Activated T-helper 1 cell treated with anti-CD3 and anti-CD28 coated beads, Interleukin-12 subunit alpha, Interleukin-12 subunit beta, Interleukin-2, Interleukin-4 antibody, amounts not matched to agents 30 ng/mL and 10 ng/mL and 1 ng/mL, durations not matched to agents 14 hours and 24 hours and 36 hours (primary cell): ENCODE results near the gene ATP6V0E1. TPM values are rescaled to one million over a fixed set of nuclear protein-coding genes. Genes with fewer than 3 reads are reported as not detected.
"Not testable (repeated sequence)": the region's sequence is repeated elsewhere in the genome, so short reads cannot be mapped to it uniquely, and the experiment has no call there.

Experiments used
- DNase-seq: peaks from one replicate; pipeline ENCODE4 v3.0.0; 2021; ENCODE audit warnings: low spot score
- H3K27ac Mint-ChIP-seq: one replicate; pipeline ENCODE4 v1.8.0; 2021; ENCODE audit warnings: mild to moderate bottlenecking, mixed read lengths
- H3K27me3 Mint-ChIP-seq: one replicate; pipeline ENCODE4 v1.8.0; 2022; ENCODE audit warnings: mild to moderate bottlenecking, moderate library complexity, mixed read lengths; ENCODE audit not compliant: insufficient read depth
- H3K36me3 Mint-ChIP-seq: one replicate; pipeline ENCODE4 v1.8.0; 2021; ENCODE audit warnings: low read depth, mixed read lengths
- H3K4me1 Mint-ChIP-seq: one replicate; pipeline ENCODE4 v1.8.0; 2021; ENCODE audit warnings: low read depth, mixed read lengths
- H3K4me3 Mint-ChIP-seq: one replicate; pipeline ENCODE4 v1.8.0; 2021; ENCODE audit warnings: mild to moderate bottlenecking, moderate library complexity, mixed read lengths
- H3K9me3 Mint-ChIP-seq: one replicate; pipeline ENCODE4 v1.8.0; 2021; ENCODE audit warnings: mixed read lengths
- intact Hi-C: fragments of 100-400 bp; cut with micrococcal nuclease; formaldehyde crosslinking; loops from one replicate; pipeline ENCODE4 v1.15.1; 2024
- total RNA-seq: library from RNA; stranded (reverse); gene quantifications from 2 replicates; pipeline ENCODE4 v1.2.3, GENCODE V29; 2022

Gene ATP6V0E1
- total RNA-seq, 1 donor from 2014 or later: 149 TPM

DNA sequence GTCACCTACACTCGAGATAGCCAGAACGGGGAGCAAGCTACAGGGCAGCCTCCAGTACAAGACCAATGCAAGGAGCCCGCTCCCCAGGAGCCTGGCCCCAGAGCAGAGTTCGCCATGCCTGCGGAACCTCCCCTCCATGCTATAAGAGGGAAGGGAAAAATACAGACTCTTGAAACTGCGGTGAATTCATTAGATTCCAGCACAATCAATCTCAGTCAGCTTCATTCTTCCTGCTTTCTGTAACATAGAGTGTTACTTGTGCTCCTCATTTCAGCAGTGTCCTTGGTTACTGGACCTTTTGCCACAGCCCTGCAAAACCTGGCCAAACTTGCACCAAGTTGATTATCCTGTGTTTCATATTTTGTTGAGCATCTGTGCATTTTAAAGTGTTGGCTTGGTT, 50.4 kb downstream of the ATP6V0E1 start:
- no peak for DNase-seq
- no peaks in the 10 kb centered on the region for H3K9me3 Mint-ChIP-seq
- peaks cover 24% of the 10 kb centered on the region for H3K36me3 Mint-ChIP-seq
- H3K4me3 Mint-ChIP-seq: no peak overlapping the region
- no peak overlapping the region for H3K27ac Mint-ChIP-seq
- no peaks in the 10 kb centered on the region for H3K27me3 Mint-ChIP-seq
- intact Hi-C loops: no loop called here
- H3K4me1 Mint-ChIP-seq: peaks cover 44% of the 10 kb centered on the region

DNA sequence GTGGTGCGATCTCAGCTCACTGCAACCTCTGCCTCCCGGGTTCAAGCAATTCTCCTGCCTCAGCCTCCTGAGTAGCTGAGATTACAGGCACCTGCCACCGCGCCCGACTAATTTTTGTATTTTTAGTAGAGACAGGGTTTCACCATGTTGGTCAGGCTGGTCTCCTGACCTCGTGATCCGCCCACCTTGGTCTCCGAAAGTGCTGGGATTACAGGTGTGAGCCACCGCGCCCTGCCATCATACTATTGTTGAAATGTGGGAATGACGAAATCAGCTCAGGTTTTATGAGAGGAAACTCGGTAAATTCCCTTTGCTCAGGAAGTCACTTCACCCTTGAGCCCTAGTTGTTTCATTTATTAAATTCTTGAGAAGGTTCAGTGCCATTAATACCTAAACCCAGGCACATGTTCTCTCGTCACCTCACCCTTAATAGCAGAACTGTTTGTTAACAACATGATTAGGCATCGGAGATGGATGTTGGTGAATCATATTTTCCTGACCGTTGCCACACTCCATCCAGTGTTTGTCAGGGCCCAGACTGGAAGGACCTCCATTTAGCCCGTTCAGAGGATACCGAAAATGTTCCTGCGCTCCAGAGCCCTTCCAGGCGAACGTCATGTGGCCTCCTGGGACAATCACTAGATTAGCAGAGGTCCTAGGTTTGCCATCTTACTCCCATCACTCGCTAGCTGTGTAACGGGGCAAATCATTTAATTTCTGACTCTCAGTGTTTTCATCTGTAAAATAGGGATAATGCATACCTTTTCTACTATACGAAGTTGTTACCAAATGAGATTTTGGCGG, 52.5 kb downstream of the ATP6V0E1 start:
- peaks cover 24% of the 10 kb centered on the region for H3K36me3 Mint-ChIP-seq
- intact Hi-C loops: loop anchor here (1.0 kb wide), 3 partner anchors 19 to 52 kb away; no protein-coding TSS in a partner anchor
- no peak for DNase-seq
- peaks cover 54% of the 10 kb centered on the region for H3K4me1 Mint-ChIP-seq
- no peaks in the 10 kb centered on the region for H3K9me3 Mint-ChIP-seq
- H3K27ac Mint-ChIP-seq: peak overlapping the region; percentile 92
- peak overlapping the region; percentile 77 for H3K4me3 Mint-ChIP-seq
- H3K27me3 Mint-ChIP-seq: no peaks in the 10 kb centered on the region

DNA sequence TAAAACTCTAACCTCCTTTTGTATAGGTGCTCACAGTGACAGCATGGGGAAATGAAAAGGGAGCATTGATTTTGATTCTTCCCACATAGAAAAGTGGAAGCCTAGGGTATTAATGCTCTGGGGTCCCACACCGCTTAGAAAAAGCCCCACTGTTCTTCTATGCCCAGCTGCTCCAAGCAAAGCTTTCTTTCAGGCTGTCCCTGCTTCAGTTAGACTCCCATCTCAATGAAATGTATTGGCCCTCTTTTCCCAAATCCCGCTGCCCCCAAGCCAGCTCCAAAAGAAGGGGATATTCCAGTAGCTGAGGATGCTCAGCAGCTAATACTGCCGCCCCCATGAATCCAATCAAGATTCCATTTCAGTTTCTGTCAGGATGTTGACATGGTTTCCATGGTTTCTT, 55.6 kb downstream of the ATP6V0E1 start:
- peaks cover 20% of the 10 kb centered on the region for H3K36me3 Mint-ChIP-seq
- H3K4me3 Mint-ChIP-seq: no peak overlapping the region
- peaks cover 44% of the 10 kb centered on the region for H3K4me1 Mint-ChIP-seq
- DNase-seq: no peak
- H3K9me3 Mint-ChIP-seq: no peaks in the 10 kb centered on the region
- peak overlapping the region; percentile 16 for H3K27ac Mint-ChIP-seq
- H3K27me3 Mint-ChIP-seq: no peaks in the 10 kb centered on the region
- intact Hi-C loops: no loop called here

DNA sequence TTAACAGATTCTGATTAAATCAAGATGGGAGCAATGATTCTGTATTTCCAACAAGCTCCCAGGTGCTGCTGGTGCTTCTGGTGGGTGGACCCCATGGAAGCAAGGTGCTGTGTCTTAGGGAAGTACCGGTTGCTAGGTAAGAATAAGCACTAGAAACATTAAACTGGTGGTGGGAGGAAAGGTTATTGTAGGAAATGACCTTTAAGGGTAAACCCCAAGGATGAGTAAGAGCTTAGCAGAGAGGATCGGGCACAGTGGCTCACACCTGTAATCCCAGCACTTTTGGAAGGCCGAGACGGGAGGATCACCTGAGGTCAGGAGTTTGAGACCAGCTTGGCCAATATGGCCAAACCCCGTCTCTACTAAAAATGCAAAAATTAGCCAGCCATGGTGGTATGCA, 56.4 kb downstream of the ATP6V0E1 start:
- peak overlapping the region; percentile 16 for H3K27ac Mint-ChIP-seq
- H3K36me3 Mint-ChIP-seq: peaks cover 12% of the 10 kb centered on the region
- intact Hi-C loops: no loop called here
- H3K27me3 Mint-ChIP-seq: no peaks in the 10 kb centered on the region
- H3K4me3 Mint-ChIP-seq: no peak overlapping the region
- H3K9me3 Mint-ChIP-seq: no peaks in the 10 kb centered on the region
- peaks cover 36% of the 10 kb centered on the region for H3K4me1 Mint-ChIP-seq
- no peak for DNase-seq

DNA sequence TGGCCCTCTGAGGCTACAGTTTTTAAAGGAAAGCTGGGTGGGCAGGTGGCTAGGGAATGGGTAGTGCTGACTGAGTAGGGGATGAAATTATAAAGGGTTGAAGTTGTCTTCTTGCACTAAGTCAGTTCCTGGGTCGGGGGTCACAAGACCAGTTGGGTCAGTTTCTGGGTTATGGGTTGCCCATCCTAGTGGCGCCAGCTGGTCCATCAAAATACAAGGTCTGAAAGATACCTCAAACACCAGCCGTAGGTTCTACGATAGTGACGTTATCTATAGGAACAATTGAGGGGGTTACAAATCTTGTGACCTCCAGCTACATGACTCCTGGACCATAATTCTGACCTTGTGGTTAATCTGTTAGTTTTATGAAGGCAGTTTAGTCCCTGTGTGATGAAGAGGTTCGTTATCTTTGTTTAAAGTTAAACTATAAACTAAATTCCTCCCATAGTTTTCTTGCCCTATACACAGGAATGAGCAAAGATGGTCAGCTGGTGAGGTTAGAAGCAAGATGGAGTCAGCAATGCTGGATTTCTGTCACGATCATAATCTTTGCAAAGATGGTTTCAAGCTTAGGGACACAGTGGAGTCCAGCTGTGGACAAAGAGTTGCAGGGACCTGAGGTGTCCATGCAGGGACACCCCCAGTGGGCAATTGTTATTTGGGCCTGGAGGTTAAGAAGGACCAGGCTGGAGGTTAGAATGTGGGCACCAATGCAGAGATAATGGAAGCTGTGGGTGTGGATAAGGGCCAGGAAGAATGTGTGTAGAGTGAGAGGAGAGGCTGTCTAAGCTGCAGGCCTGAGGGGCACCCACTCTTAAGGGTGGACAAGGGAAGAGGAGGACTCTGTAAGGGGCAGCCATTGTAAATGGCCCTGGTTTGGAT, 58.6 kb downstream of the ATP6V0E1 start:
- no peaks in the 10 kb centered on the region for H3K27me3 Mint-ChIP-seq
- H3K27ac Mint-ChIP-seq: no peak overlapping the region
- H3K36me3 Mint-ChIP-seq: peaks cover 3% of the 10 kb centered on the region
- no peaks in the 10 kb centered on the region for H3K9me3 Mint-ChIP-seq
- peaks cover 16% of the 10 kb centered on the region for H3K4me1 Mint-ChIP-seq
- intact Hi-C loops: no loop called here
- no peak for DNase-seq
- no peak overlapping the region for H3K4me3 Mint-ChIP-seq

DNA sequence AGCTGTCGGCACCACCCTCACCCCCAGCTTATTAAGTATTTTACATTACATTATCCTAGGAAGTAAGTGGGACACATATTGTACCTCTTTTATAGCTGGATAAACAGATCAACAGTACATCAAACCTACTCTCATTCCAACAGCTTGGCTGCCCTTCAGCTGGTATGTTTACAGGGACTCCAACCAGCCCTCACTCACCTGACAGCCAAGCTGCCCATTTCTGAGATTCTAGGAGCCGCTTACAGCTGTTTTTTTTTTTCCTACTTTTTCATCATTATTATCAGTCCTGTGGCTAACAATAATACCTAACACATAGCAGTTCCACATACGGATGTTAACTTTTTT, 59.2 kb downstream of the ATP6V0E1 start:
- DNase-seq: no peak

DNA sequence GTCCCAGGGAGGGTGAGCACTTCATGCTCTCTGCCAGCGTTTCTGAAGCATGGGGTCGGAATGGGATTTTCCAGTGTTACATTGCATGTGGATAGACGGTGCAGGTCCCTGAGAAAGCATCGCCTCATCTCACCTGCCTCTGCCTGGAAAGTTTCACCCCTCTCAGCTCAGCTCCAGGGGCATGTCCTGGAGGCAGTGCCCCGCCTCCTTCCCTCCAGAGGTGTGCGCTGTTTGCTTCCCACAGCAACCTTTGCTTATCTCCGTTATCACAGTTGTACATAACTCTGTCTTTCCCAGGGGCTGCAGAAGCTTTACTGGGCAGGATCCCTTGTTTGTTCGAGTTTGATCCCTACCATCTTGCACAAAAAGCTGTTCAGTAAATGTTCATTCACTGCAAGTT, 61.9 kb downstream of the ATP6V0E1 start:
- intact Hi-C loops: no loop called here
- H3K9me3 Mint-ChIP-seq: no peaks in the 10 kb centered on the region
- H3K27me3 Mint-ChIP-seq: no peaks in the 10 kb centered on the region
- no peaks in the 10 kb centered on the region for H3K36me3 Mint-ChIP-seq
- no peak overlapping the region for H3K4me3 Mint-ChIP-seq
- DNase-seq: no peak
- no peak overlapping the region for H3K27ac Mint-ChIP-seq
- H3K4me1 Mint-ChIP-seq: no peaks in the 10 kb centered on the region

More for the DNA sequence above, 59.2 kb downstream of the ATP6V0E1 start:
- Mint-ChIP-seq H3K36me3 (no peaks in the 10 kb centered on the region), H3K9me3 (no peaks in the 10 kb centered on the region), H3K27ac (no peak overlapping the region), H3K4me1 (peaks cover 13% of the 10 kb centered on the region), H3K4me3 (no peak overlapping the region), H3K27me3 (no peaks in the 10 kb centered on the region)
- intact Hi-C loops: no loop called here

DNA sequence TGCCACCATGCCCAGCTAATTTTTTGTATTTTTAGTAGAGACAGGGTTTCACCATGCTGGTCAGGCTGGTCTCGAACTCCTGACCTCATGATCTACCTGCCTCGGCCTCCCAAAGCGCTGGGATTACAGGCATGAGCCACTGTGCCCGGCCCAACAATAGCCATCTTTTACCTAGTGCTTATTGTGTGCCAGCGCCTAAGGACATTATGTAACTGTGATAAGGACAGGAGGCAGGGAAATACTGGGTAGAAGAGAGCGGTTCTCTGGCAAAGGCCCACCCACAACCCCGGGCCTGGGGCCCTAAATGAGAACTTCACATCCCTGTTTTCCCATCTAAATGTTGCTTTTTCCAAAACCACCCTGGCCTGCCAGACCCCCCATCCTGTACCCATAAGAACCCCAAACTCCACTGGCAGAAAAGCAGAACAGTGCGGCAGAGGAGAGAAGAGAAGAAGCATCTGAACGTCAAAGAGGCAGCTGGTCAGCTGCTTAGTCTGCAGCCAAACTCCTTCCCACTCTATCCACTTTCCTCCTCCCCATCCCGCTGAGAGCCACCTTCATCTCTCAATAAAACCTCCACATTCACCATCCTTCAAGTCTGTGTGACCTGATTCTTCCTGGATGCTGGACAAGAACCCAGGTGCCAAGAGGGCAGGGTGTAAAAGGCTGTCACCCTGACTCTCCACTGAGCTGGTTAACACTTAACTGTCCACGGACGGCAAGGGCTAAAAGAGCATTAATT, 63.7 kb downstream of the ATP6V0E1 start:
- H3K4me1 Mint-ChIP-seq, intact Hi-C loops, DNase-seq, H3K9me3 Mint-ChIP-seq, H3K27me3 Mint-ChIP-seq, H3K27ac Mint-ChIP-seq, H3K36me3 Mint-ChIP-seq, H3K4me3 Mint-ChIP-seq: not testable (repeated sequence)

DNA sequence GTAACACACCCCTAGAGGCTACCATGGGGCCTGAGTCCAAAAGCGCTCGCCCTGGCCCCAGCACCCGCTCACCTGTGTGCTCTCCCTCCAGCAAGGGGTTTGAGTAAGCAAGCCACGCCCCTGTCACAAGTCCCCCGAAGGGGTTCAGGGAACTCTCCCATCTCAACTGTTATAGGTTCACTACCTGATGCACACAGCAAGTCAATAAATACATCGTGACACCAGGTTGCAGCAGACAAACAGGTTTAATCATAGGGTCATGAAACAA, 64.2 kb downstream of the ATP6V0E1 start:
- Mint-ChIP-seq H3K9me3 (no peaks in the 10 kb centered on the region), H3K4me3 (no peak overlapping the region), H3K4me1 (no peaks in the 10 kb centered on the region), H3K36me3 (no peaks in the 10 kb centered on the region), H3K27ac (no peak overlapping the region), H3K27me3 (peaks cover 4% of the 10 kb centered on the region)
- DNase-seq: no peak
- intact Hi-C loops: no loop called here

DNA sequence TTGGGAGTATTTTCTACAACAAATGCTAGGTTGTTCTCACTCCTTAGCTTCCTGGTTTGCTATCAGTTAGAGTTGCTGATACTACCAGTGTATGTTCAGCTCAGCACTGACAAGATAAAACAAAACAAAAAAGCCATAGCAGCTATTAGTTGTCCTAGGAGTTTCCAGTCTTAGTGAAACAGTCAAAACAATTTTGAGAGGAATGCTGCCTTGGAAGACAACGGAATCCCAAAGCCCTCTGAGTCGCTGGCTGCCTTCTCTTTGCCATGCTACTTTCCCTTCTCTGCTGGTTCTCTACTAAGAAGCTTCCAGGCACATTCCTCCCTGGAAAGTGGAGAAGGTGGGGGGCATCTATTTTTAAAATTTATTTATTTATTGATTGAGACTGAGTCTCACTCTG, 67.2 kb downstream of the ATP6V0E1 start:
- H3K27me3 Mint-ChIP-seq: peaks cover 5% of the 10 kb centered on the region
- no peaks in the 10 kb centered on the region for H3K36me3 Mint-ChIP-seq
- no peak overlapping the region for H3K27ac Mint-ChIP-seq
- H3K4me1 Mint-ChIP-seq: peaks cover 15% of the 10 kb centered on the region
- no peak for DNase-seq
- H3K4me3 Mint-ChIP-seq: no peak overlapping the region
- H3K9me3 Mint-ChIP-seq: no peaks in the 10 kb centered on the region
- intact Hi-C loops: loop anchor here (10.0 kb wide), 1 partner anchor 876 kb away; no protein-coding TSS in a partner anchor

DNA sequence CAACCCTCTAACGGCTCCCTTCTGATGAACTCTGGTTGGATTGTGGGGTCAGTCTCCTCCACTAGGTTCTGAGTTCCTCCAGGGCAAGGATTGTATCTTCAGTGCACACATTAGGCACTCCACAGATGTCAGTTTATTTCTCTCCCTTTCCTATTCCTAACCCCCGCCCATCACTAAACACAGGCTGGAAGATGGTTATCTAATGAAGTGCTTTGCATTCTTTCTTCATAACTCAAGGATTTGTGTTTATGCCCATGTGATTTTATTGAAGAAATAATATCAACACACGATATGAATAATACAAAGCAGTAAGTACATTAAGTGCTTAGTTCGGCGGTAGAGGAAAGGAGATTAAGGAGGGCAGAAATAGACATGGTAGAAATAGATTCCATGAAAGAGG, 68.2 kb downstream of the ATP6V0E1 start:
- H3K27ac Mint-ChIP-seq: no peak overlapping the region
- peaks cover 17% of the 10 kb centered on the region for H3K4me1 Mint-ChIP-seq
- peaks cover 5% of the 10 kb centered on the region for H3K27me3 Mint-ChIP-seq
- H3K9me3 Mint-ChIP-seq: no peaks in the 10 kb centered on the region
- intact Hi-C loops: loop anchor here (10.0 kb wide), 1 partner anchor 877 kb away; no protein-coding TSS in a partner anchor
- no peak for DNase-seq
- no peaks in the 10 kb centered on the region for H3K36me3 Mint-ChIP-seq
- no peak overlapping the region for H3K4me3 Mint-ChIP-seq

DNA sequence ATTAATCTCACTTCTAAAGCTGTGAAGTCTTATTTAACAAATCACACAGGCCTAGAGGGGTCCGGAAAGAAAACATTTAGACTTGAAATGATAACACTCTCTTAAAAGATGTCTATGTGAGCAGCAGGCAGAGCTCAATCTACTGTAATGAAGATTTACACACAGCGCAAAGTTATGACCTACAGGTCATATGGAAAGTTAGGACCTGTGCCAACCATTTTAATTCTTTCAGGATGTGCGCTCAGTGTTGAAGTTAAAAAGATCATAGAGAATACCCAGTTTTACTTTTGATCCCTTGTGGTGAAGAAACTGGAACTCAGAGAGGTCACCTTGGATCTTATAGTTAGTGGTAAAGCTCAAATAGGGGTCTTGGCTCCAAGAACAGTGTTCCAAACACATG, 69.5 kb downstream of the ATP6V0E1 start:
- no peak overlapping the region for H3K4me3 Mint-ChIP-seq
- H3K27me3 Mint-ChIP-seq: peaks cover 5% of the 10 kb centered on the region
- no peak overlapping the region for H3K27ac Mint-ChIP-seq
- H3K4me1 Mint-ChIP-seq: peaks cover 17% of the 10 kb centered on the region
- H3K9me3 Mint-ChIP-seq: no peaks in the 10 kb centered on the region
- no peaks in the 10 kb centered on the region for H3K36me3 Mint-ChIP-seq
- intact Hi-C loops: loop anchor here (10.0 kb wide), 1 partner anchor 878 kb away; no protein-coding TSS in a partner anchor
- no peak for DNase-seq
